GM10847 (cell line): ENCODE data around the gene ZAP70.

Experiments
- POLR2A ChIP-seq: IDR thresholded peaks from 2 replicates; pipeline ENCODE4 v1.6.1; 2011; ENCODE audit not compliant: insufficient read length; ENCODE audit errors: extremely low read depth

Gene ZAP70

DNA sequence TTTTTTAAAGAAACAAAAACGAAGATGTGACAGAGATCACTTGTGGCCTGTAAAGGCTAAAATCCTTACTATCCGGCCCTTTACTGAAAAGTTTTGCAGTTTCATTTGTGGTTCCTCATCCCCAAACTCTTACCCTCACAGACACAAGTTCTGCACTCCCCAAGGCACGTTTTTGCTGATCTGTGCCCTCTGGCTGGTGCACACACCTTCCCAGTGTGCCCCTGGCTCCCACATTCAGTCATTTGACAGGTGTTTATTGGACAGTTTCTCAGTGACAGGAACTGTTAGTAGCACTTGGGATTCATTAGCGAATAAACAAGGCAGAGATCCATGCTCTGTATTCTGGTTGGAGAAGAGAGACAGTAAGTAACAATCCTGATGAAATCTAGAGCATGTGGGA lies 22.8 kb downstream of the ZAP70 start:
- no peak for TF ChIP-seq POLR2A

DNA sequence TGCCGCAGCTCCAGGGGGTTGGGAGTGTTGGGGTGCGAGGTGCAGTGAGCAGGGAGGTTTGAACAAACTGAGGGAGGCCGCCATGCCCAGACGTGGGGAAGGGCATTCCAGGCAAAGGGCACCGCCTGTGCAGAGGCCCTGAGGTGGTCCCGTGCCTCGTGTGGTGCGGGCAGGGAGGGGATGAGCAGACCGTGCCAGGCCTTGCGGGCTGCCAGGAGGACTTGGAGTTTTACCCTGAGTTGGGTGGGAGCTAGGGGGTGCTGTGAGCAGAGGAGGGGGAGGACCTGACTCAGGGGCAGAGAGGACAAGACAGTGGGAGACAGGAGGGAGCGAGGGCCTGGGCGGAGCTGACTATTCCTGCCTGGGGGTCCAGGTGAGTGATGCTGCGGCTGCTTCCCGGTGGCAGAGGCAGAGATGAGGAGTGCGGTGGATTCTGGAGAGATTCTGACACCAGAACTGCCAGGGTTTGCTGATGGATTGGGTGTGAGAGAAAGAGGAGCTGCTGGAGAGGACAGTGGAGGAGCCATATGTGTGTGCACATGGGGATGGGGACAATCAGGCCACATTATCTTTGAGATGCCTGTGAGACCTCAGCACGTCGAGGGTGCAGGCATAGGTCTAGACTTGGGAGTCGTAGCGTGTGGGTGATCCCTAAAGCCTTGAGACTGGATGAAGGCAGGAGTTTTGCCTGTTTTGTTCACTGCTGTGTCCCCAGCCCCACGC lies 23.4 kb downstream of the ZAP70 start:
- TF ChIP-seq POLR2A, result no peak

DNA sequence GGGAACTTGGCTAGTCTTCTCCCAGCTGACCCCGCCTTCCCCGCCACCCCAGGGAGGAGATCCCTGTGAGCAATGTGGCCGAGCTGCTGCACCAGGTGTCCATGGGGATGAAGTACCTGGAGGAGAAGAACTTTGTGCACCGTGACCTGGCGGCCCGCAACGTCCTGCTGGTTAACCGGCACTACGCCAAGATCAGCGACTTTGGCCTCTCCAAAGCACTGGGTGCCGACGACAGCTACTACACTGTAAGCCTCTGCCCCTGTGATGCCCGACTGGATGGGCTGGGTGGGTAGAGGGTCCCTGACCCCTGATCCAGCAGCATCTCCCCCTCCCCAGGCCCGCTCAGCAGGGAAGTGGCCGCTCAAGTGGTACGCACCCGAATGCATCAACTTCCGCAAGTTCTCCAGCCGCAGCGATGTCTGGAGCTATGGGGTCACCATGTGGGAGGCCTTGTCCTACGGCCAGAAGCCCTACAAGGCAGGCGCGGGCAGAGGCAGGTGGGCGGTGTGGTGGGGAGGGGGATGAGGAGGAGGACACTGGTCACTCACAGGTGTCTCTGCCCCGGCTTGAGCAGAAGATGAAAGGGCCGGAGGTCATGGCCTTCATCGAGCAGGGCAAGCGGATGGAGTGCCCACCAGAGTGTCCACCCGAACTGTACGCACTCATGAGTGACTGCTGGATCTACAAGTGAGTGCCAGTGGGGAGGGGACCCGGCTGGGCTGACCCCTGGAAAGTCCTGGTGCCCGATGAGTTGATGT lies 24.2 kb downstream of the ZAP70 start:
- no peak for TF ChIP-seq POLR2A

DNA sequence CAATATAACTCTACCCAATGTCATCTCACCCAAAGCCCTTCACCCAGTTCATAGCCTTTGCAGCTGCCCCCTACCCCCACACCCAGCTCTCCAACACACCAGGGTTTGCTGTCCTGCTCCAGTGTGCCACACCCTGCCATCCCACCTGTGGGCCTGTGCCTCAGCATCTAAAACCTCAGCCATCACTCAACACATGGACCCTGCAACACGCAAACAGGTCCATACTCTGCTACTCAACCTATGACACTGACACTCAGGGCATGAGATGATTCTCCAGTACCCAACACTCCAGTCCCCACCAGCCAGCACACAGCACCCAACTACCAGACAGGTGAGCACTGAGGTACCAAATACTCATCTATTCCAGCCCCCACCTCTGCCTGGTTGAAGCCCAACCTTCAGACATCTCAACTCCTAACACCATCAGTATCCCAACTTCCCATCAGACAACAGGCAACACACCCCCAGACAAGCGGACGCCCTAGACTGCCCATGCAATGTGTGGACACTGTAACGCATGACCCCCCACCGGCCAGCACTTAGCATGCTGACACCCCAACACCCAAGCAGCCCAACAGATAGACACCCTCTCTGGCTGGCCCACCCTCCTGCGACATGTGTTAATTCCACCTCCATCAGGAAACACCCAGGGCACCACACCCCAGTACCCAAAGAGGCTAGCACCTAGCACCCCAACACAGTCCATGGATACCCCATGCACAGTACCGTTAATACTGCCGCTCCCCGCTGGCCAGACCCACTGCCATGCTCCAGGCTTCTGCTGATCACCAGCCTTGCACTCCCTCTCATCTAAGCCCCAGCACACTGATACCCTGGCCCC lies 25.0 kb downstream of the ZAP70 start:
- no peak for TF ChIP-seq POLR2A

DNA sequence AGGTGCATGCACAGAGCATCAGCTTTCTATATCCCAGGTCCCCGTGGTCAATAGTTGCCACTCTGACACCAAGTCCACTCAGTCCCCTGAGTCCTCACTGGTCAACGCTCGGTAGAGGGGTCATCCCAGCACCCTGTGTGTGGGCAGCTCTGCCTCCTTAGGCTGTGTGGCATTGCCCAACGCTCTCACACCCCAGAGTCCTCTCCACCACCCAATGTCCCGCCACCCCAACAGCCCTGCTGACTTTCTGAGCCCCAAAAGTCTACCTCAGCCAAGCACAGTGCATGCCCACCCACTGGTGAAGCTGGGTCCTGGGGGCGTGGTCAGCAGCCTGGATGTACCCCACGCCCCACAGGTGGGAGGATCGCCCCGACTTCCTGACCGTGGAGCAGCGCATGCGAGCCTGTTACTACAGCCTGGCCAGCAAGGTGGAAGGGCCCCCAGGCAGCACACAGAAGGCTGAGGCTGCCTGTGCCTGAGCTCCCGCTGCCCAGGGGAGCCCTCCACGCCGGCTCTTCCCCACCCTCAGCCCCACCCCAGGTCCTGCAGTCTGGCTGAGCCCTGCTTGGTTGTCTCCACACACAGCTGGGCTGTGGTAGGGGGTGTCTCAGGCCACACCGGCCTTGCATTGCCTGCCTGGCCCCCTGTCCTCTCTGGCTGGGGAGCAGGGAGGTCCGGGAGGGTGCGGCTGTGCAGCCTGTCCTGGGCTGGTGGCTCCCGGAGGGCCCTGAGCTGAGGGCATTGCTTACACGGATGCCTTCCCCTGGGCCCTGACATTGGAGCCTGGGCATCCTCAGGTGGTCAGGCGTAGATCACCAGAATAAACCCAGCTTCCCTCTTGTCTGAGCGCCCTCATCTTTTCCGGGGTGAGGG lies 25.9 kb downstream of the ZAP70 start:
- TF ChIP-seq POLR2A, result no peak

DNA sequence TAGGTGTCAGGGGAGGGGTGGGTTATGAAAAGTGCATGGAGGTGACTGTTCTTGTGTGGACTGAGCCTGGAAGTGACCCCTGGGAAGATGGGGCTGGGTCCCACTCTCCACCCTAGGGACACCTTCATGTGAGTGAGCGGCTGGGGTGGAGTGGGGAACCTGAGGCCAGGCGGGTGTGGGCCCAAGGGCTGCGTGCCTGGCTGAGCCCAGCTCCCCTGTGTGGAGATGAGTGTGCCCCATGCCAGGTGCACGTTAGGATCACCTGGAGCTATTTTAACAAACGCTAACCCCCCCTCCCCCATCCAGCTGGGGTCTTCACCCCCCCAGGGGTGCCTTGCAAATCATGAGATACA lies 26.5 kb downstream of the ZAP70 start:
- TF ChIP-seq POLR2A, result no peak

DNA sequence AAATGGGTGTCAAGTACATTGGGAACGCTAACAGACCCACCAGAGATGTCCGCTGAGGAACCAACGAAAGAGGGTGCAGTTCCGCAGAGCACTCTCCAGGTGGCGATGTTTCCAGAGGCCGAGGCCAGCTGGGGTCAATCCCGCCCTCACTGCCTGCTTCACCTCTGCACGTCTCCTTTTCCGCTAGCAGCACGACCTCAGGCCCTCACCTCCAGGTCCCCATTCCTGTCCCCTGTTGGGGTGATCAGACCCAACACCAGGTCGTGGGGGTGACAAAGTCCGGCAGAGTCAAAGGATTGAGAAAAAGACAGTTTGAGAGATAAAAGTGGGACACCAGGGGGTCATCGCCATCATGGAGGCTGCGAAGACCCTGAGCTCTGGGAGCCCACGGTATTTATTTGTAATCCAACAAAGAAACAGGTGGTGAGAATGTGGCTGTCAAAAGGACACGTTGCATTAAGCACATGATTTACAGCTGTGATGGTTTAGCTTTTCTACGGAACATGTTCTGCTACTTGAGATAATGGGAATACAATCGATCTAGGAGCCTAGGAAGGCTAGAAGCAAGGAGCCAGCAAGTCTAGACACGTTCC lies 27.3 kb downstream of the ZAP70 start:
- no peak for TF ChIP-seq POLR2A

DNA sequence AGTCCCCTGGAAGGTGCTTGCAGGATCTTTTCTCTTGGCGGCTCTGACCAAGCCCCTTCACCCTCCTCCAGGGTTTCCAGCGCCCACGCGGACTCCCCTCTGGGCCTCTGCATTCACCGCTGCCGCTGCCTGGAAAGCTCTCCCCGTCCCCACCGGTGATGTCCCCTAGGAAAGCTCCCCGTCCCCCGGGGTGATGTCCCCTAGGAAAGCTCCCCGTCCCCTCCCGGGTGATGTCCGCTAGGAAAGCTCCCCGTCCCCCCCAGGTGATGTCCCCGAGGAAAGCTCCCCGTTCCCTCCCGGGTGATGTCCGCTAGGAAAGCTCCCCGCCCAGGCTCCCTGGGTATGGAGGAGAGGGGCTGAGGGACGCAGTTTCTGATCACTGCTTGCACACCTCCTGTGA lies 27.9 kb downstream of the ZAP70 start:
- TF ChIP-seq POLR2A, result no peak

DNA sequence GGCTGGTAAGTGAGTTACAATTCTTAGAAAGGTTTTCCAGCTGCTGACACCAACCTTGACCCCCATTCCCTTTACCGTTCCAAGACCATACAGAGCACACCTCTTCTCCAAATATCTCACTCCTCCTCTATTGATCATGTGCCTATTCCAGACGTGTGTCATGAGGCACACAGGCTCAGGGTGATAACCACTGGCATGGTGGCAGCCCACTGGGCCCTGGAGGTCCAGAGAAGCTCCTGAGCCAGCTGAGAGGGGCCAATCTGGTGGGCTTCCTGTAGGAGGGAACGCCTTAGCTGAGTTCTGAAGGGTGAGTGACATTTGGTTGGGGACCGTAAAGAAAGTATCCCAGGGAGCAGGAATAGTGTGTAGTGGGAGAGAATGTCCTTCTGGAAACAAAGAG lies 28.3 kb downstream of the ZAP70 start:
- no peak for TF ChIP-seq POLR2A

DNA sequence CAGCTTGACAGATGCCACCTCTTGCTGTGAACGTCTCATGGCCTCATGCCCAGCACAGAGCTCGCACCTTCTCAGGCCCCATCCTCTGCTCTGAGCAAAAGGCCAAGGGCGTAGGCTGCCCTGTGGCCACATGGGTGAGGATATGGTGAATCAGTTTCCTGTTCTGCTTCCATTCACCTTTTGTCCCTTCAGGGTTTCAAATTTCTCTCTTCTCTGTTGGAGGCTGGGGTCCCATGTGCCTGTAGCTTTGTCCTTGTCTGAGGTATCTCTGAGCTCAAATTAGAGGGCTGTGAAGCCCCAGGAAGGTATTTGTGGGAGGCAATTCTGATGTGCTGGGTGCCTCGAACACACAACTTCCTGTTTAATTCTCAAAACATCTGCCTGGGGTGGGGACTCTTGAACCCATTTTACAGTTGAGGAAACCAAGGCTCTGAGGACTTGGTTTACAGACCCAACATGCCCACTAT lies 29.0 kb downstream of the ZAP70 start:
- no peak for TF ChIP-seq POLR2A

DNA sequence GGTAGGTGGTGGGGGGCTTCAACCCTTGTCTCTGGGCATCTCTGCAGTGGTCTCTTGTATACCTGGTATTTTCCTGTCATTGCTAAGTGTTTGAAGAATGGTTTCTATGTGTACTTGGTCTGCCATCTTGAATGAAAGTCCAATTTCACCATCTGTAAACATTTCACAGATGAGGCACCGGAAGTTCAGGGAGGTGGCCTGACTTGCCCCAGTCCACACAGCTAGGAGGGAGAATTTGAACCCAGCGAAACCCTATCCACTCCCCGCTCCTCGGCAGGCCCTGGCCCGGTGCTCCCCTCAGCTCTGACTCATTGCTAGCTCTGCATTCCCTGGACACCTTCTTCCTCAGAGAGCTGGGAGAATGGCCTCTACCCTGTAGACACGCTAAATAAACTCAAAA lies 30.5 kb downstream of the ZAP70 start:
- no peak for TF ChIP-seq POLR2A

DNA sequence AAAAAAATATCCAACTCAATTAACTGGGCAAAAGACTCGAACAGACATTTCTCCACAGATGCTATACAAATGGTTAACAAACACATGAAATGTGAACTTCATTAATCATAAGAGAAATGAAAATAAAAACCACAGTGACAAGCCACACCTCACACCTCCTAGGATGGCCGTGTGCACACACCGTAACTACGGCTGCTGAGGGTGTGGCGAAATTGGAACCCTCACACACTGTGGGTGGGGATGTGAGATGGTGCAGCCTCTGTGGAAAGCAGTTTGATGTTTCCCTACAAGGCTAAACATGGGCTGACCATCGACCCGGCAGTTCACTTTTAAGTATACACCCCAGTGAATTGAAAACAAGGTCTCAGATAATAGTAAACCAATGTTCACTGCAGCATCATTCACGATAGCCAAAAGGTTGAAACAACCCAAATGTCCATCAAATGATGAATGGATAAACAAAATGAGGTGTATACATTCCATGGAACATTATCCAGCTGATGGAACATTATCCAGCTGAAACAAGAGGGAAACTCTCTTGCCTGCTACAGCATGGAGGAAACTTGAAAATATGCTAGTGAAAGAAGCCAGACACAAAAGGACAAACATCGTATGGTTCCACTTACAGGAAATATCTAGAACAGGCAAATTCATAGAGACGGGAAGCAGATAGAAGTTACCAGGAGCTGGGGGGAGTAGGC lies 32.2 kb downstream of the ZAP70 start:
- no peak for TF ChIP-seq POLR2A

DNA sequence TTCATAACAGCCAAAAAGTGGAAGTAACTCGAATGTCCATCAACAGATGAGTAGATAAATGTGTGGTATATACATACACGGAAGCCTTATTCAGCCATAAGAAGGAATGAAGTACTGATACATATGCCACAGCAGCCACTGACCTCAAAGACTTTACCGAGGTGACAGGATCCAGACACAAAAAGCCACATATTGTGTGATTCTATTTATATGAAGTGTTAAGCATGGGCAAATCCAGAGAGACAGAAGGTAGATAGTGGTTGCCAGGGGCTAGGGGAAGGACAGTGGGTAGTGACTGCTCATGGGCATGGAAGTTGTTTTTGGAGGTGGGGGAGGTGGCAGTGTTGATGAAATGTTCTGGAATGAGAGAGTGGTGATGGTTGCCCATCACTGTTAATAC lies 33.9 kb downstream of the ZAP70 start:
- no peak for TF ChIP-seq POLR2A

DNA sequence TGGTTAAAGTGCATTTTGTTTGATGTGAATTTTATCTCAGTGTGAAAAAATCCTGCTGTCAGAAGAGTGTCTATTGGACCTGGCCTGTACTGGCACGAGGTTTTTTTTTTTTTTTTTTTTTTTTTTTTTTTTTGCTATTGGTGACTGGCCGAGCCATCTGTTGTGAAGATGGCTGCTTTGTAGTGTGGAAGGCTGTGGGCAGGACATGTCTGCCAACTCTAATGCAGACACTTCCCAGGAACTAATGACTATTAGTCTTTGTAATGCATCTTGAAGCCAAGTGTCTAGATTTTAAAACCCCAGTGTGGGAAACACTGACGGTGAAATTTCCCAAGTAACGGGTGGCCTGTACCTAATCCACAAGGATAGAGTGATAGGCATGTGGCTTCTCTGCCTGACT lies 34.3 kb downstream of the ZAP70 start:
- TF ChIP-seq POLR2A, result no peak
